Measurements from ENCODE around the gene SSX2IP. TPM values are rescaled to one million over a fixed set of nuclear protein-coding genes. Genes with fewer than 3 reads are reported as not detected.
"Not testable (repeated sequence)": the region's sequence is repeated elsewhere in the genome, so short reads cannot be mapped to it uniquely, and the experiment has no call there.

SSX2IP gene
- total RNA-seq, 1 donor from 2014 or later = 11.9 TPM

DNA sequence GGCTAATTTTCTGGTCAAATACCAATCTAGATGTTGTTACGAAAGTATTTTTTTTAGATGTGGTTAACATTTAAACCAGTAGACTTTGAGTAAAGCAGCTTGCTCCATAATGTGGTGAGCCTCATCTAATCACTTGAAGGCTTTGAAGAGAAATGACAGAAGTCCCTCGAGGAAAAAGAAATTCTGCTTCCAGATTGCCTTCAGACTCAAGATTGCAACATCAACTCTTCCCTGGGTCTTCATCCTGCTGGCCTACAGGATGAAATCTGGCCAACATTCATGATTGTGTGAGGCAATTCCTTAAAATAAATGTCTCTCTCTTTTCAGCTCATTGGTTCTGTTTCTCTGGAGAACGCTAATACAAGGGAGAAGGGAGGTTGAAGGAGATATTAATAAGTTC is 32.5 kb upstream of the SSX2IP start:
- Histone ChIP-seq H3K36me3 (no peaks in the 10 kb centered on the region), H3K4me1 (no peaks in the 10 kb centered on the region), H3K9me3 (replicated peaks) (no peaks in the 10 kb centered on the region), H3K4me3 (no peak overlapping the region), H3K27ac (replicated peaks) (peak overlapping the region; percentile 40), H3K27me3 (ENCODE audit: low read depth) (no peaks in the 10 kb centered on the region)
- intact Hi-C loops (cut with micrococcal nuclease) = no loop called here
- no peak for DNase-seq
- TF ChIP-seq, protein P1, sequence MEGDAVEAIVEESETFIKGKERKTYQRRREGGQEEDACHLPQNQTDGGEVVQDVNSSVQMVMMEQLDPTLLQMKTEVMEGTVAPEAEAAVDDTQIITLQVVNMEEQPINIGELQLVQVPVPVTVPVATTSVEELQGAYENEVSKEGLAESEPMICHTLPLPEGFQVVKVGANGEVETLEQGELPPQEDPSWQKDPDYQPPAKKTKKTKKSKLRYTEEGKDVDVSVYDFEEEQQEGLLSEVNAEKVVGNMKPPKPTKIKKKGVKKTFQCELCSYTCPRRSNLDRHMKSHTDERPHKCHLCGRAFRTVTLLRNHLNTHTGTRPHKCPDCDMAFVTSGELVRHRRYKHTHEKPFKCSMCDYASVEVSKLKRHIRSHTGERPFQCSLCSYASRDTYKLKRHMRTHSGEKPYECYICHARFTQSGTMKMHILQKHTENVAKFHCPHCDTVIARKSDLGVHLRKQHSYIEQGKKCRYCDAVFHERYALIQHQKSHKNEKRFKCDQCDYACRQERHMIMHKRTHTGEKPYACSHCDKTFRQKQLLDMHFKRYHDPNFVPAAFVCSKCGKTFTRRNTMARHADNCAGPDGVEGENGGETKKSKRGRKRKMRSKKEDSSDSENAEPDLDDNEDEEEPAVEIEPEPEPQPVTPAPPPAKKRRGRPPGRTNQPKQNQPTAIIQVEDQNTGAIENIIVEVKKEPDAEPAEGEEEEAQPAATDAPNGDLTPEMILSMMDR (IDR thresholded peaks at IDR 0.05; ENCODE audit: borderline replicate concordance) = no peak

DNA sequence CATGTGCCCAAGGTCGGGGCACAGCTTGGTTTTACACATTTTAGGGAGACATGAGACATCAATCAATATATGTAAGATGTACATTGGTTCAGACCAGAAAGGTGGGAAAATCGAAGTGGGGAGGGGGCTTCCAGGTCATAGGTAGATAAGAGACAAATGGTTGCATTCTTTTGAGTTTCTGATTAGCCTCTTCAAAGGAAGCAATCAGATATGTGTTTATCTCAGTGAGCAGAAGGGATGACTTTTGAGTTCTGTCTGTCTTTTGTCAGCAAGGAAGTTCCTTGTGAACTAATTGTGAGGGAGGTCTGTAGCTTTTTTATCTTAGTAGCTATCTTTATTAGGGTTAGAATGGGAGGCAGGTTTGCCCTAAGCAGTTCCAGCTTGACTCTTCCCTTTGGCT is 31.6 kb upstream of the SSX2IP start:
- H3K27me3 ChIP-seq (ENCODE audit: low read depth) = not testable (repeated sequence)

DNA sequence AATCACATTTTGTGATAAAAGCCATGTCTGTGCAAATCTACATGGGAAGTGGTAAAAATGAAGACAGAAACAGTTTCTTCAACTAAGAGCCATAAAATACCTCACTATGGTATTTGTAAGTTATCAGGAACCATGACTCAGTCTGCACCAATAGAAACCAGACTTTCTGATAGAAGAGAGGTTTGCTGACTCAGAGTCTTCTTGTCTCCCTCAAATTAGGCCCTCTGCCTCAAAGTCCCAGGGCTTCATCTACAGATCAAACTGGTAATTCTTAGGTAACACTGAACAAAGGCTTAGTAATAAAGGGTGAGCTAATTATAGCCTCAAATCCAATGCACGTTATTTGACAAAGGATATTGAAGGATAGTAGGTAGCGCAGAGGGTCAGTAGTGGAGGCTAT is 30.9 kb upstream of the SSX2IP start:
- H3K4me3 ChIP-seq = no peak overlapping the region
- H3K36me3 ChIP-seq = no peaks in the 10 kb centered on the region
- no peak overlapping the region for H3K27ac ChIP-seq (replicated peaks)
- TF ChIP-seq, protein P1 (IDR thresholded peaks at IDR 0.05; ENCODE audit: borderline replicate concordance) = no peak
- intact Hi-C loops (cut with micrococcal nuclease) = no loop called here
- no peaks in the 10 kb centered on the region for H3K27me3 ChIP-seq (ENCODE audit: low read depth)
- no peaks in the 10 kb centered on the region for H3K4me1 ChIP-seq
- no peak for DNase-seq
- no peaks in the 10 kb centered on the region for H3K9me3 ChIP-seq (replicated peaks)

More for the DNA sequence above, 31.6 kb upstream of the SSX2IP start:
- intact Hi-C loops (cut with micrococcal nuclease); DNase-seq; H3K4me1 ChIP-seq; H3K4me3 ChIP-seq; H3K27ac ChIP-seq (replicated peaks); H3K36me3 ChIP-seq; H3K9me3 ChIP-seq (replicated peaks): not testable (repeated sequence)

DNA sequence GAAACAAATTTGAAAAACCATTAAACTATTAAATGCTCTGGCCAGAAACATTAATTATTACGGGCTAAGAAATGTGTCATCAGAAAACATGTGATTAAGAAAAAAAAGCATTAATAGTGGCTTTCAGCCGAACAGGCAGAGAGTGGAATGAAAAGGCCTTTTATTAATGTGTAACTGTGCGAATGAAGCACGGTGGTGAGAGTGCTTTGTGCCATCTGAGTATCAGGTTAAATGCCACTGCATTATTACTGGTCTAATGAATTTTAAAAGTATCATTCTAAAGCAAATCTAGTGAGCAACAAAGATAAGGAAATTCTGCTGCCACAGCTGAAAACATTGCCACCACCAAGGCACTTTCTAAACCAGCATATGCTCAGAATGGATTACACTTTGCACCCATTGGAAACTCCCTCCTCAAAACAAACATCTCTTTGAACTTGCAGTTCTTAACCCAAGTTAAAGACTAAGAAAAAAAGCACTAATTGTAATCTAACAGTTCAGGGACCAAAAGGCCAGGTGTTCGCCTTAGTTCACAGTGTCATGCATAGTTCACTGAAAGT is 30.0 kb upstream of the SSX2IP start:
- TF ChIP-seq, protein P1 (IDR thresholded peaks at IDR 0.05; ENCODE audit: borderline replicate concordance) = no peak
- intact Hi-C loops (cut with micrococcal nuclease) = no loop called here
- Histone ChIP-seq H3K36me3 (no peaks in the 10 kb centered on the region), H3K27me3 (ENCODE audit: low read depth) (no peaks in the 10 kb centered on the region), H3K4me1 (no peaks in the 10 kb centered on the region), H3K9me3 (replicated peaks) (no peaks in the 10 kb centered on the region), H3K4me3 (no peak overlapping the region), H3K27ac (replicated peaks) (peak overlapping the region; percentile 52)
- no peak for DNase-seq

DNA sequence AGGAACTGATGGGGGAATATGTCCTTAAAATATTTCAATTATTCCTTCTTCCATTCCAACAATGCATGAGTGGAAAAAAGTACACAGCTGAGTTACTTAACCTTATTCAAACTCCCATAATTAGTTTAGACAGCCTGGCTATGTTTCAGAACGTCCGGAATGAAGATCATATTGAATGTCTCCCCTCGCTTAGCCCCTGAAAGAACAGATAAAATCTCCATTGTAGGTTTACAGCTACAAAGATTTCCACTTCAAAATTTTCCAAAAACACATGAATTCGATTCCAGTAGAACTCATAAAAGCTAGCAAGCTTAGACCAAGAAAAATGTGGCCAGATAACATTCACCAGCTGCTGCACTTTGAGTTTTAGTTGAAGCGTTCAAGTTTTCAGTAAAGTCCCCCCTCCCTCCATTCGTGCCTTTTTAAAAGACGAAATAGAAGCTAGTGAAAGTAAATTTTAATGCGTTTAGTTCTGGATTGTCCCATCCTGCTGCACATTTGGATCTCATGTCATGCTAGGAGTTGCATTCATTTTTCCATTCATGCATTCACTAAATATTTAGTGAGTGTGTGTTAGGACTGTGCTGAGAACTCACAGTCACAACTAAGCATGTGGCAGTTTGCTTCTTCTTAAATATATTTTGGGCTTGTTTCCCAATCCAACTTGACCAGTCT is 29.4 kb upstream of the SSX2IP start:
- no peak for DNase-seq
- TF ChIP-seq, protein P1 (IDR thresholded peaks at IDR 0.05; ENCODE audit: borderline replicate concordance) = no peak
- Histone ChIP-seq H3K9me3 (replicated peaks) (no peaks in the 10 kb centered on the region), H3K4me1 (no peaks in the 10 kb centered on the region), H3K27me3 (ENCODE audit: low read depth) (no peaks in the 10 kb centered on the region), H3K4me3 (no peak overlapping the region), H3K36me3 (no peaks in the 10 kb centered on the region), H3K27ac (replicated peaks) (peak overlapping the region; percentile 52)
- intact Hi-C loops (cut with micrococcal nuclease) = no loop called here

DNA sequence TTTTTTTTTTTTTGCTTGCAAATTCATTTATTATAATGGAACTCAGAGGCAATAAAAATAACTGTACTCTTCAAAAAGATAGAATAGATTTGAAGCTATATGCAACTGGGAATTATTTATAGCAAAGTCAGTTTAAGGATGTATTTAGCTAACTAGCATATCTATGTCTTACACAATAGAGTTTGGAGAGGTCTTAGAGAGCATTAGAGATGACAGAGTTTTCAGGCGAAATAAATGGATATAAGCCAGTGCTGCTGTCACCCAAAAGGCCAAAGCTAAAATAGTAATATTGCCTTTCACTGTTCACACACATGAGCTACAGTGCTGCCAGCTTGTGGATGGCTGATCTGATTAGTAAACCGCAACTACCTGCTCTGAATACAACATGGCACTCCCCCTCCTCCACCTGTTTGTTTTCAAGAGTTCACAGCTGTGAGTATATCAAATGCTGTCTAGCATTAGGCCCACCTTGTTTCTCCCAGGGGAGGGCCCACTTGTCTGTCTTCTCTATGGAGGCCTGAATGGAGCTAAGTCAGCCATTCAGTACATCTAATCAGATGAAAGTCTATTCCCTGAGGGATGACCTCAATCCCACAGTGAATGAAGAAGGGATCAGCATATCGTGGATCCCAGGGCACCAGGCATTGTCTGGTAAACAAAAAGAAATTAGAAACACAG is 25.2 kb upstream of the SSX2IP start:
- H3K9me3 ChIP-seq (replicated peaks) = no peaks in the 10 kb centered on the region
- no peaks in the 10 kb centered on the region for H3K4me1 ChIP-seq
- H3K4me3 ChIP-seq = no peak overlapping the region
- H3K27me3 ChIP-seq (ENCODE audit: low read depth) = no peaks in the 10 kb centered on the region
- DNase-seq = no peak
- no peaks in the 10 kb centered on the region for H3K36me3 ChIP-seq
- H3K27ac ChIP-seq (replicated peaks) = no peak overlapping the region
- TF ChIP-seq, protein P1 (IDR thresholded peaks at IDR 0.05; ENCODE audit: borderline replicate concordance) = no peak
- intact Hi-C loops (cut with micrococcal nuclease) = no loop called here

Data from left ventricle myocardium inferior (tissue), 1 donor.